ENCODE data around the gene MED27. TPM values are rescaled to one million over a fixed set of nuclear protein-coding genes. Genes with fewer than 3 reads are reported as not detected.

MED27 gene
- total RNA-seq, 1 experiment from 2014 or later, result 38.4 TPM

DNA sequence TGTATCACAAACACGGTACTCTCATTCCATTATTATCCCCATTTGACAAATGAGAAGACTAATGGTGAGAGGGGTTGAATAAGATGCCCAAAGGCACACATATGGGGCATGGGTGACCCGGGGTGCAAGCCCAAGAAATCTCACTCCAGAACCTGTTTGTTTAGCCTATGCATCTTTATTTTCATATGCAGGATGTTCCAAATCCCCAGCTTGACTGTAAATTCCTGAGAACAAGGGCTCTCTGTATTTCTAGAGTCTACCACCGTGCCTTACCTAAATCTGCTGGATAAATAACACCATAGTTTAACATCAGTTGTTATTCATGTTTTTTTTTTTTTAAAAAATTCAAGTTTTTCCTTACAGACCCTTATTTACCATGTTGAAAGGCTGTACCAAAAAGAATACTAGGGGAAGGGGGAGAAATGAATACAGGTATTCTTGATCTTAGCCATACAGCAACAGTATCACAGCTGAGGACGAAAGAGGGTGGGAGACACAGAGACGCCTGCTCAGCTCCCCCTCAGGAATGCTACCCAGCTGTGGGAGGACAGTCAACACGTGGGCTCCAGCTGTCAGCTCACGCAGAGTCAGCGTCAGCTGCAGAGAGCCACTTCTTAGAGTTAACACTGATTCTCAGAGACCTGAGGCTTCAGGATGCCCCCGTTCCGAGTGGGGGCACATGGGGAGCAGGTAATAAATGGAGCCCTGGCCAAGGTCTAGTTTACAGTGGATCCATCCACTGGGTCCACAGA is 86.6 kb downstream of the MED27 start:
- Histone ChIP-seq H3K79me2 (ENCODE audit: low read length) (peaks cover 55% of the 10 kb centered on the region), H3K36me3 (ENCODE audit: low read depth, low read length) (no peaks in the 10 kb centered on the region; the same call in none of the 2 replicates), H3K4me3 (ENCODE audit: low read length) (no peak overlapping the region), H3K9me2 (replicated peaks; ENCODE audit: low read length) (no peaks in the 10 kb centered on the region), H3K27ac (ENCODE audit: low read length) (no peak overlapping the region), H2AFZ (ENCODE audit: low read length) (no peak overlapping the region), H3K4me1 (ENCODE audit: insufficient read depth, low read length) (peaks cover 24% of the 10 kb centered on the region), H3K9ac (ENCODE audit: low read length) (no peak overlapping the region), H3F3A (ENCODE audit: low read length, unreplicated experiment) (no peaks in the 10 kb centered on the region), H3K4me2 (ENCODE audit: low read length) (no peak overlapping the region), H3K27me3 (ENCODE audit: low read length) (no peaks in the 10 kb centered on the region), H3K9me3 (ENCODE audit: low read length) (no peaks in the 10 kb centered on the region), H4K20me1 (ENCODE audit: low read length) (no peaks in the 10 kb centered on the region)
- ChIA-PET POLR2A (ENCODE audit: unreplicated experiment) (no interaction called here), CTCF (no interaction called here)
- TF ChIP-seq EZH2 (IDR thresholded peaks at IDR 0.05; ENCODE audit: low read length, unreplicated experiment) (no peak), CTCF (conservative IDR thresholded peaks at IDR 0.05; ENCODE audit: low read depth, low read length) (no peak), EZH2phosphoT487 (IDR thresholded peaks at IDR 0.05; ENCODE audit: borderline replicate concordance, low read length) (no peak)
- intact Hi-C loops (cut with micrococcal nuclease), result no loop called here
- BruUV-seq (replicated peaks), result no TSS peak
- no peak for ATAC-seq
- DNase-seq, result no peak

DNA sequence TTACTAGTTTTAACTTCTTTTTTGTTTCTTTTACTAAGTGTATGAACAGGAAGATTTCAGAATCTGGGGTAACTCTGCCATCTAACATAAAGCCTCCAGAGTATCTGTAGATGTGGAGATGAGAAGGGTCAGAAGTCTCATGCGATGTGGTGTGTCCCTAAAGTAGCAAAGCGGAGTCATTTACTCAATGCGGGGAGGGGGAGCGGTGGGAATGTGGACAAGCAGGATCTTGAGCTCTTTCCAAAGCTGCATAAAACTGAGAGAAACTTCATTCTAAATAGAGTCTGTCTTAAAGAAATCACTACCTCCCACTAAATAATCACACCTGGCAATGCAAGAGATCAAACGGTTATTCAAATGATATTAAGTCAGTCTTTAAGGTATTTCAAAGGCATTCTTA is 92.4 kb downstream of the MED27 start:
- TF ChIP-seq EZH2phosphoT487 (IDR thresholded peaks at IDR 0.05; ENCODE audit: borderline replicate concordance, low read length) (no peak), EZH2 (IDR thresholded peaks at IDR 0.05; ENCODE audit: low read length, unreplicated experiment) (no peak), CTCF (conservative IDR thresholded peaks at IDR 0.05; ENCODE audit: low read depth, low read length) (no peak)
- H3K9me2 ChIP-seq (replicated peaks; ENCODE audit: low read length), result no peaks in the 10 kb centered on the region
- CTCF ChIA-PET, result interaction anchor here (0.6 kb wide), 1 partner anchor 12 kb away, joined by 4 read pairs; no protein-coding TSS in a partner anchor
- H3F3A ChIP-seq (ENCODE audit: low read length, unreplicated experiment), result peaks cover 10% of the 10 kb centered on the region
- POLR2A ChIA-PET (ENCODE audit: unreplicated experiment), result no interaction called here
- H3K36me3 ChIP-seq (ENCODE audit: low read depth, low read length), result no peaks in the 10 kb centered on the region
- no peaks in the 10 kb centered on the region for H3K9me3 ChIP-seq (ENCODE audit: low read length)
- peaks cover 48% of the 10 kb centered on the region for H3K4me1 ChIP-seq (ENCODE audit: insufficient read depth, low read length)
- peaks cover 51% of the 10 kb centered on the region for H3K79me2 ChIP-seq (ENCODE audit: low read length)
- H3K9ac ChIP-seq (ENCODE audit: low read length), result peak overlapping the region; percentile 91
- H2AFZ ChIP-seq (ENCODE audit: low read length), result peak overlapping the region; percentile 21; the same call in 1 of the 2 replicates
- DNase-seq (peak; percentile 55), ATAC-seq (no peak; the same call in 1 of the 2 replicates)
- H3K27me3 ChIP-seq (ENCODE audit: low read length), result no peaks in the 10 kb centered on the region
- H3K4me2 ChIP-seq (ENCODE audit: low read length), result peak overlapping the region; percentile 78
- peak overlapping the region; percentile 100 for H3K27ac ChIP-seq (ENCODE audit: low read length)
- intact Hi-C loops (cut with micrococcal nuclease), result loop anchor here (2.0 to 5.0 kb wide), 3 partner anchors 20 to 175 kb away; partner anchors contain the start of gene NTNG2
- BruUV-seq (replicated peaks), result no TSS peak
- peak overlapping the region; percentile 39; the same call in 1 of the 2 replicates for H3K4me3 ChIP-seq (ENCODE audit: low read length)
- no peaks in the 10 kb centered on the region for H4K20me1 ChIP-seq (ENCODE audit: low read length)

- TF ChIP-seq CTCF (conservative IDR thresholded peaks at IDR 0.05; ENCODE audit: low read depth, low read length) (no peak), EZH2phosphoT487 (IDR thresholded peaks at IDR 0.05; ENCODE audit: borderline replicate concordance, low read length) (no peak), EZH2 (IDR thresholded peaks at IDR 0.05; ENCODE audit: low read length, unreplicated experiment) (no peak)
- intact Hi-C loops (cut with micrococcal nuclease), result loop anchor here (2.0 to 5.0 kb wide), 3 partner anchors 20 to 176 kb away; partner anchors contain the start of gene NTNG2
- no TSS peak for BruUV-seq (replicated peaks)
- Histone ChIP-seq H3K9me2 (replicated peaks; ENCODE audit: low read length) (no peaks in the 10 kb centered on the region), H3K79me2 (ENCODE audit: low read length) (peaks cover 52% of the 10 kb centered on the region), H3K27ac (ENCODE audit: low read length) (peak overlapping the region; percentile 100), H3K27me3 (ENCODE audit: low read length) (no peaks in the 10 kb centered on the region), H3F3A (ENCODE audit: low read length, unreplicated experiment) (peaks cover 10% of the 10 kb centered on the region), H3K4me1 (ENCODE audit: insufficient read depth, low read length) (peaks cover 48% of the 10 kb centered on the region), H3K4me3 (ENCODE audit: low read length) (peak overlapping the region; percentile 9; the same call in 1 of the 2 replicates), H3K9ac (ENCODE audit: low read length) (peak overlapping the region; percentile 91), H4K20me1 (ENCODE audit: low read length) (no peaks in the 10 kb centered on the region), H3K4me2 (ENCODE audit: low read length) (peak overlapping the region; percentile 75), H2AFZ (ENCODE audit: low read length) (no peak overlapping the region), H3K9me3 (ENCODE audit: low read length) (no peaks in the 10 kb centered on the region), H3K36me3 (ENCODE audit: low read depth, low read length) (no peaks in the 10 kb centered on the region)
- ChIA-PET POLR2A (ENCODE audit: unreplicated experiment) (no interaction called here), CTCF (no interaction called here)
- ATAC-seq, result peak; percentile 83
- DNase-seq, result peak; percentile 95
These were observed 93.1 kb downstream of the MED27 start for GRCh38 chr9:131986576-131986975.
